A172 (cell line): ENCODE data around the gene KCNA2. TPM values are rescaled to one million over a fixed set of nuclear protein-coding genes. Genes with fewer than 3 reads are reported as not detected.

ENCODE experiments used
- DNase-seq: peaks from one replicate; pipeline ENCODE4 v3.0.0-alpha.2; 2015; ENCODE audit warnings: low spot score
- total RNA-seq: library from RNA; depleted of rRNA; stranded (reverse); fragments of >200 nt; shearing (Covaris generic); gene quantifications from 2 replicates; pipeline ENCODE4 v1.2.3, GENCODE V29; 2014; rRNA removed

KCNA2 gene
- 0.02 TPM in 1 of 2 replicates, not detected in the other for total RNA-seq

DNA sequence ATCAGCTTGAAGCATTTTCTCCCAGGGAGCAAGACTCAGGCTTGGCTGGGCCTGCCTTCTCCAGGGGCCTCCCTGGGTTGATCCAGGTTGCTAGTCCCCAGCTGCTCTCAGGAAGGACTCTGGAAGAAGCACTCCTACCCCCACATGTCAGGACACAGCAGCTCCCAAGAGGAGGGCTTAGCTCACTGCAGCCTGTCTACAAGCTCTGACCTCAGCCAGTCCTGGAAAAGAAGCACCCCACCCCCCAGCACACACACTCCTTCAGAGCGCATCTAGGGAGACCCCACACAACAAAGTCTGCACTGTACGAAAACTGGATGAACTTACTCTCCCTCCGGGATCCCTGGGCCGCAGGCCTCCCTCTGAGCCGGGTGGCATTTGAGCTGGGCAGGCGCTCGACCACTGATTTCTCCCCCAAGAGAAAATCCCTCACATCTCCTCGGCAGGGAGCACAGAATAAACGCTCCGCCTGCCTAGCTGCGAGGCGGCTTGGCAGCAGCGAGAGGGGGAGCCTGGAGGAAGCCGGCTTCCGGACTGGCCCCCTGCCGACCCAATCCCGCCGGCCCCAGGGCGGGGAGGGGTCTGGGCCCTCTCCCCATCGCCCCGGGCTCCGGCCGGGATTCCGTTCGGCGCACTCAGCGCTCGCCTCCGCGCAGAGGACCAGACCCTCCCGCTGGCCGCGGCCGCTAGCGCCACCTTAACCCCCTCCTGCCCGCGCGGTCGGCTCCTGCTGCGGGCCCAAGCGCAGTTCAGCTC lies at the start of gene KCNA2:
TSS of gene KCNA2 (minus strand) at position 458 of the 756 bp plus-strand sequence. CDS start 1,576 bp downstream, outside the sequence.
- DNase-seq = no peak

DNA sequence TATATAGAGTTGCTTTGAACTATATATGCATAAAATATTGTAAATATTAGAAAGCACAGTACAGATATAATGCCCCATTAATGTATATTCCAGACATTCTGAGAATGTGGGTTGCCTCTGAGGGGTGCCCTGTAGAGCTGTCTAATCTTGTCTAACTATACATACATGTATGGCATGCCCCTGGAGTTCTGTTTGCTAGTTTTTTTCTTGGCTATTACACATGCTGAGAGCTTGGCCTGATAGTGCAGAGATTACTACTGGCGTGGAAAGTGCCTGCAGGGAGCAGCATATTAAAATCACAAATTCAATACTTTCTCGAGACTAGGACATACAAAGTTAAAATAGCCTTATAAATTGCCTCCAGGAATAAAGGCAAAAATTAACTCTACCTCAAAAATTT lies 44.5 kb upstream of the KCNA2 start:
- no peak for DNase-seq

DNA sequence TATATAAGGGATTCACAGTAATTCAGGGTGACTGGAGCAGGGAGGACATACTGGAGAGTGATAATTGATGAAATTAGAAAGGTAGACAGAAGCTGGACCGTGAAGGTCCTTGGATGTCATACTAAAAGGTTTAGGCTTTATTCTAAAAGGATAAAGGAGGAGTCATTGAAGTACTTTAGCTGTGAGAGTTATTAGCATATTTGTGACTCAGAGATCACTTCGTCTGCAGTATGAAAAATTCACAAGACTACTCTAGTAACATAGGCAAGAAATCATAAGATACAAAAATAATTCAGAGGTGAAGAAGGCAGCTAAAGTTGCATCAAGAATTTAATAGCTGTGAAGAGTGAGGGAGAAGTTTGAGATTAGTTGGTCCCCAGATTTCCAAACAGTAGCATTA lies 42.3 kb upstream of the KCNA2 start:
- DNase-seq = no peak

DNA sequence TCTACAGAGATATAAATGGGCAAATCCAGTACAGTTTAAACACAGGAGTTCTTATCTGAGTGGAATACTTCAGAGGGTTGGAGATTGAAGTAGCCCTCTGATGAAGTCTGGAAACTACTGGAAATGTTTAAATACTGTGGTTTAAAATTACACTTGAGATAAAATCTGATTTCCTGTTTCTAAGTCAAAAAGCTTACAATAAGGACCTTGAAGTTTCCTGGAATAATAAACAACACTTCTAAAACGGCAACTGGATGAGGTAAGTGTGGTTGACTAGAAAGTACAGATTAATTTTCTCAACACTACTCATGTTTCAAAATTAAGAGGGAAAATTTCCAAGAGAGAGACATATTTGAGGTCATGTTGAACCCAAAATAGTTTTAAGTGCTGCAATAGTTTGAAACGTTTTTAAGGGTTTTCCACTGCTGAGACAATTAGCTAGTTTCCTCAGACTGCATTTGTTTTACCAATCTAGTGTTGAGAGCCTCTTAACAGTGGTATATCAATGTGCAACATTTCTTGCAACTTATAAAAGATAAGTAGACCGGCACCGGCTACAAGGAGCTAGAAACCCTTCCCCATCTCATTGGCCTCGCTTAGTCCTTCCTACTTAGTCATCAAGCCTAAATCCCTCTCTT lies 41.2 kb upstream of the KCNA2 start:
- peak; percentile 21 for DNase-seq

DNA sequence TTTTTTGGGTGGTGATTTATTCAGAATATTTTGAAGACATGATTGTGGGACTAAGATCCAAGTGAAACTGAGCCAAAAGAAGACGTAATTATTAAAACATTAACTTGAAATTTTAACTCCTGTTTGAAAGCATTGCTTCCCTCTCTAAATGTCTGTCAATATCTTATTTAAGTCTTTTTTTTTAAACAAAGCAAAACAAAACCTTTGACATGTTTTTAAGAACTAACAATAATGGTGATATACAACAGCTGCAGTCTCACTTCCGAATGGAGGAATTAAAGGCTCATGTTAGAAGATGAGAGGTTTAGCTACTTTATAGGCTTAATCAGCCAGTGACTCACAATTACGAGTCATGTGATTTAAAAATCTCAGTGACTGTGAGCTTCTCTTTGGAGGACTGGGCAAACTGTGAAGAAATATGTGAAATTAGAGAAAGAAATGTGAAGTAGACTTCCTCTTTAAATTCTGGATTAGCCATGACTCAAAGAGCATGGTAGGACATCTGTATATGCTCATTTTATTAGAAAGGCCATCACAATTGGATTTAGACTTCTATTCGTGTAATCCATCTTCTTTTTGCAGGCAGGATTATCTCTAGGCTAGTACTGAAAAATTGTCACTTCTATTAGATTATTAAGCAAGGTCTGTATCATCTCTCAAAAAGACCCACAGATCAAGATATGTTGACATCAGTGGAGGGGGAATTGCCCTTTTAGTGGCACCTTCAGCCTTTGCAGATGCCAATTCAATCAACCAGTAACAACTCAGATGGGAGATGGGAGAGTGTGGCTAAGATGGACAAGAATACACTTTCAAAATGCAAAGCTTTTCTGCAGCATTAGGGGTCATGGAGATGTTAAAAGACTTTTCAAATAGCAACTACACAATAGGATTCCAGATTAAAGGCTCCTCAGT lies 39.9 kb upstream of the KCNA2 start:
- peak; percentile 80 for DNase-seq

DNA sequence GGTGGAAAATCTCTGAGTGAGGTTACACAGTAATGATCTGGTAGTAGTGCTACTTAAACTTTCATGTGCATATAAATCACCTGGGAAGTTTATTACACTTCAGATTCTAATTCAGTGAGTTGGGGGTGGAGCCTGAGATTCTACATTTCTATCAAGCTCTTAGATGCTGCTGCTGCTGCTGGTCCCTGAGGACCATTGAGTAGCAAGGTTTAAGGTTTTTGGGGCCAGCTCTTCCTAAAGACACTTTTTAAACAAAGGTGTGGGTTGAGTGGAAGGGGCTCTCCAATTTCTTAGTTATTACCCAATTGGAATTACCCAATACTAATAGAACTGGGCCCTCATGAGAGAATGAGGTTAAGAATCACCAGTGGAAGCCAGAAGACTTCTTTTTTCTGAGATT lies 39.1 kb upstream of the KCNA2 start:
- DNase-seq = no peak

DNA sequence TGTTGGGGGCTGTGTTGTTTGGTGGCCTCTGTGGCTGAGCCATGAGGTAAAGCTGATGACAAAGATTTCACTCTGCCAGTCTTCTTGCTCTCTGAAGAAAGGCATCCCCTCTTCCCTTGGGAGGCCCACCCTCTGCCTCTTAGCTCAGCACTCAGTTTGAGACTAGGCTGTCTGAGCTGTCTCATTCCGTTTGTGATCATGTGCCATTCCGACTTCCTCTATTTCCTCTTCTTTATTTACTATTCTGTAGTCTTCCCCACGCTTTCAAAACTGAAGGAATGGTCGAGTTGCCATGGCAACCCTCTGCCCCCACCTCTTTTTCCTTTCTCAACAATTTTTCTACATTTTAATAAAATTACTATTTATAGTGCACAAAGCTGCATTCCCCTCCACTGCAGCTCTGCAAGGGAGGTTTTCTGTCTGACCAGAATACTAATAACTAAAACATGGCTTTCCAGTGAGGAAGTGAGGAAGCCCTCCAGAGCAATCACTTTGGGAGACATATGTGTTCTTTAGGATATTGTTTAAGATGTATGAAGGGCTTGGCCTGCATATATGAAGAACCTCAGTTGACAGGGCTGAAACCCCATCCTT lies 37.8 kb upstream of the KCNA2 start:
- no peak for DNase-seq

DNA sequence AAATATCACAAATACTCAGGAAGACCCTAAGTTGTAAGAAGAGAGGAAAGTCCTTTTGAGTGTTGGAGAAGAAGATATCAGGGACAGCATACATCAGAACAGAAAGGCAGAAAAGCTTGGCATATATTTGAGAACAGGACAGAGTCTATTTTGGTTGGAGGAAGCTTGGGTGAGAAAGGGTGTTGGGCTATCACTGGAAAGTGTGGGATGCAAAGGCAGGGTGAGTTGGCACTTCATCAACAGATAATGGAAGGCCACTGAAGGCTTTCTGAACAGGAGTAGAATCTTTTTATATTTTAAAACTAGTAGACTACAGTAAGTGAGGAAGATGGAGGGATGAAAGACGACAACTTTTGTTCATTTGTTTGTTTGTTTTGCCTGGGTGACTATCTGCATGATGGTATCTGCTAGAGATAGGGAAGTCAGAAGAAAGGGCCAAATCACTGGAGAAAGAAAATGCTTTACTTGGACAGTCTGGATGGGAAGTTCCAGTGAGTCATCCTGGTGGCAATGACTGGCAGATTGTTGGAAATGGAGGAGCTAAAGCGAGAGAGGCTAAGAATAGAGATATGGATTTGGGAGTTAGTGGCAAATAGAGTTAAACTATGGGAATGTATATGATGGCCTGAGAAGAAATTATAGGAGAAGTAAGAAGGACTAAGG lies 33.7 kb upstream of the KCNA2 start:
- DNase-seq = peak; percentile 80

DNA sequence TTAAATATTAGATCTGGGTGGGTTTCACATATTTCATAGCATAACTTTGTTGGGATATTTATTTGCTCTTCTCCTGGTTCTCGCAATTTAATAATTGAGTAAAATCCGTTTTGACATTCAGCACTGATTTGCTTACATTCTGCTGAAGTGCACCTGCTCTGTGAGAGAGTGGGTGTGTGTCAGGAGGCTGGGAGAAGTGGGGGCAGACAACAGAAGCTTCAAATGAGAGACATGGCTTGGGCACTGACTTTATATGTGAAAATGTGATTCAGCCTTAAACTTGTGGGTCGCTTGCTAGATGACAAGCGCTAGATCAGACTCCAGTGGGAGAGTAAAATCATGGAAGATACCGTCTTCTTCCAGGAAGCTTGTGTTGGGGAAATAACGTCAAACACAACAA lies 32.4 kb upstream of the KCNA2 start:
- no peak for DNase-seq

DNA sequence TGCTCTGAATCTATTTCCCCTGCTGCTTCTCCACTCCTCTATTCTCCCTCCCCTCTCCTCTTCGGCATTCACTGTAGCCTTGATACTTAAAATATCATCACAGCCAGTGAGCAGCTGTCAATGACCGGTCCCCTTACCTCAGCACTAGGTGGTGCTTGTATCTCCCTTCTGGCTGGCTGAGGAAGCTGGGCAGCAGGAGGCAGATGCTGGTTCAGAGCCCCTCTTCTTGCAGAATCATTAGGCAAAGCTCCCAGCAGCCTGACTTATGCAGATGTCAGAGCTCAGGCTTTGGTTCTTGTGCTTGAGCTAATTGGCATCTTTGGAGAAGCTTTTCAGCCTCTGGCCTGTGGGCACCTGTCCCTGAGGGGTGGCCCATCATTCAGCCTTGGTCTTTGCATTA lies 31.9 kb upstream of the KCNA2 start:
- DNase-seq = no peak

DNA sequence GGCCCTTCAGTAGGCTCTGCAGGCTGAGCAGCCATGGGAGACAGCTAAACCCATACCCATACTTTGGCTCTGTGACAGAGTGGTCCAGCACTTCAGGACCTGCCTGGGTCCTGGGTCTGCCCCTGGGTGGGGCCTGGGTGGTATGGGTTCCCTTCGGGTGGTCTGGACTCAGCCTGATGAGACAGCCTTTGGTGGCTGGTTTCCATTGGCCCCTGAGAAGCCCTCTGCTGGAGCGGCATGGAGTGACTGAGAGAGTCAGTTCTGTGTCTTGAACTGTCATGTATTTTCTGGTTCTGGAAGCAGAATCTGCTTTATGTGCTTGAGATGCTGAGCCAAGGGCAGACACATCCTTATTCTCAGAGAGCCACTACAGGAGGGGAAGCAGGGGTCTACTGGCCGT lies 31.3 kb upstream of the KCNA2 start:
- DNase-seq = no peak

DNA sequence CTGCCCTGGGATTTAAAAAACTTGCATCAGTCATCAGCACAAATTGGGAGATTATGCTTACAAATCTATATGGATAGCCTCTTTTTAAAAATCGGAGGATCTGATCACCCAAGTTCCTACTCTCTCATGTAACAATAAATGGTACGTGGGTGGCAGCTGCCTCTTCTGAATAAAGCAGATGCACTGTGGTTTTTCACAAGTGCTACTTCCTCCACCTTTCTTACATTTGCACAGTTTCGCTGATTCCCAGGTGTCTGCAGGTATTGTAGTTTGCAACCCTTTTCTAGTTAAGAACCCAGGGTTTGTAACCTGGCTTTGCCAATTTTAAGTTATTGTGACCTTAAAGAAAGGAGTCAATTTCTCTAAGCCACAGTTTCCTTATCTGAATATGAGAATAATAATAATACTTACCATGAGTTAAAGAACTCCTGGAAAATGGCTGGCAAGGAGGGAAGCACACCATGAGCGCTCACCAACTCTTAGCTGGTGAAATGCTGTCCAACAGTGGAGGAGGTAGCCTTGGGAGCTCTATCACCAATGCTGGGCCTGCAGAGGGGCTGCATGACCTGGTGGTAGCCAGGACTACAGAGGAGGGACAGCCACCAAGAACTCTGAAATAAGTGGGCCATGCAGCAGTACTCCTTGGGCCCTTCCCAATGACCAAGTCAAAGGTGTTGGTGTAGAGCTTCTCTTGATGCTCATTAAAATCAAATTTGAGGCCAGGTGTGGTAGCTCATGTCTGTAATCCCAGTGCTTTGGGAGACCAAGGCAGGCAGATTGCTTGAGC lies 30.2 kb upstream of the KCNA2 start:
- no peak for DNase-seq

DNA sequence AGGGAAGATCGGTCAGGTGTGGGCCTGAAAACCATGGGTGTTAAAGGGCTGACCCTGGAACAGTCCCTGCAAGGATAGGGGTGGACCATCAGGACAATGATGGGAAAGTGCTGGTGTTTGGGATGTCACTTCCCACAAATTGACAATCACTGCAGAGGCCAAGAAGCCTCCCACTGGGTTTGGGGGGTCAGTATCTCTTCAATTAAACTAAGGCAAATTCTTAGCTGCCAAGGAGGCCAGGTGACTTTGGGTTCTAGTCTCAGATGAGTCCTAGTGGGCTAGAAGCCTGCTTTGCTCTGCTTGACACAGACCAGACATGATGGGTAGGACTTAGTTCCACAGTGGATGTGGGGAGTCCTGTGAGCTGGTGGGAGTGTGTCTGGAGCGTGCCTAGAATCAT lies 29.3 kb upstream of the KCNA2 start:
- no peak for DNase-seq

DNA sequence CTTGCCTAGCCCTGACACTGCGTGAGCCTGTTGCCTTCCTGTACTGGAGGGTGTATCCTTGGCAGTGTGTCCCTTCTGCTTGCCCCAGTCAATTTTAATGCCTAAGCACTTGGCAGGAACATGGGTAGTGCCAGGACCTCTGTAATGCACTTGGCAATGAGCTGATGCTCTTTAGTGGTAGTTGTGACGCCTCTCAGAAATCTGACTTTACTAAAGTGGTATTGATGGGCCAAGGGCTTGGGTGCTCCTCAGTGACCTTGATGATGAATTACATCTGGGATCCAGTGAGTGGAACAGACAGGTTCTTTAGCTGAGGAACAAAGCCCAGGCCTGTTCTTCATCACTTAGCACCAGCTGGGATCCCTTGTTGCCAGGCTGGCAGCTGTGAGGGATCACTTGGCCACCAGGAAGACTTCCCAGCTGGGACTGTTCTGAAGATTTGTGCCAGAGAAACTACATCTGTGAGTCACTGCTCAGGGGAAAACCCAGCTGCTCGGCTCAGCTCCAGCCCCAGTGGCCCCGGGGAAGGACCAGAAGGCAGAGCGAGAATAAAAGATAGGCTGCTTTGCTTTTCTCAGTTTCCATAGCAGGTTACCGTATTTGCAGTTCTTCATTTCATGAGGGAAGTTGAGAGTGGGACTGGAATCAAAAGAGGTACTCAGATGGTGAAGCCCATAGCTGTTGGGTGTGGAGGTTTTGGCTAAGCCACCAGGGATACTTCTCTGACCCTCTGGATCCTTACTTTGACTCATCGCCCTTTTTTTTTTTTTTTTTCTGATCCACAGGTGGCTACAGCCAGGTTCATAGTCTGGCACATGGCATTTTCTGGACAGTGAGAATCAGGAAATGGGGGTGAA lies 28.5 kb upstream of the KCNA2 start:
- peak; percentile 92 for DNase-seq

DNA sequence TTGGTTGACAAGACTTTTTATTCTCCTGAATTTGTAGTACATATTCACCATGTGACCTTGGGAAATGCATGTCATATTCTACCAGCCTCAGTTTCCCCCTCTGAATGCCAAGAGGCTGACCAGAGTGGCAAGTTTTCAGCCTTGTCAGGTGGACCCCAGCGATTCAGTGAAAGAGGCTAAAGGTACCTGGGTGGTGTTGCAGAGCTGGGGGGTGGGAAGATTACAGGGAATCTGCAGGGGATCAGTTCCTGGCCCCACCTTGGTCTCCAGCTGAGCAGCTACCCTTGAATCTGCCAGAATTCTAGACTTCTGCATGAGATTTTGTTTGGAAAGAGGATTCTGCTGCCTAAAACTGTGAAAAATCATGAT lies 27.9 kb upstream of the KCNA2 start:
- no peak for DNase-seq

DNA sequence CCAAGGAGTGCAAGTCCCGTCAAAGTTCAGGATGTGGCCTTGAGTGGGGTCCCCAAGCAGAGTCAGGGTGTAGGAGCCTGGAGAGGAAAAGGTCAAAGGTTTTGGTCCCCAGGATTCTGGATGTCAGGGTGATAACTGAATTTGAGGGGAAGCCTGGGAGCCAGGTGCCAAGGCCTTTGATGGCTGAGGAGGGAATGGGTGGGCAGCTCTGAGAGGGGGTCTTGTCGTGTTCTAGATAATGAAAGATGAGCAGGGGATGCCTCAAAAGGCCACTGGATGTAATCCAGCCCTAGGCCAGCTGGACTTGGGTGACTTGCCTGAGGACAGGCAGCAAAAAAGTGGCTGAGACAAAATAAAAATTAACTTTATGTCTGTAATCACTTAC lies 27.5 kb upstream of the KCNA2 start:
- no peak for DNase-seq

DNA sequence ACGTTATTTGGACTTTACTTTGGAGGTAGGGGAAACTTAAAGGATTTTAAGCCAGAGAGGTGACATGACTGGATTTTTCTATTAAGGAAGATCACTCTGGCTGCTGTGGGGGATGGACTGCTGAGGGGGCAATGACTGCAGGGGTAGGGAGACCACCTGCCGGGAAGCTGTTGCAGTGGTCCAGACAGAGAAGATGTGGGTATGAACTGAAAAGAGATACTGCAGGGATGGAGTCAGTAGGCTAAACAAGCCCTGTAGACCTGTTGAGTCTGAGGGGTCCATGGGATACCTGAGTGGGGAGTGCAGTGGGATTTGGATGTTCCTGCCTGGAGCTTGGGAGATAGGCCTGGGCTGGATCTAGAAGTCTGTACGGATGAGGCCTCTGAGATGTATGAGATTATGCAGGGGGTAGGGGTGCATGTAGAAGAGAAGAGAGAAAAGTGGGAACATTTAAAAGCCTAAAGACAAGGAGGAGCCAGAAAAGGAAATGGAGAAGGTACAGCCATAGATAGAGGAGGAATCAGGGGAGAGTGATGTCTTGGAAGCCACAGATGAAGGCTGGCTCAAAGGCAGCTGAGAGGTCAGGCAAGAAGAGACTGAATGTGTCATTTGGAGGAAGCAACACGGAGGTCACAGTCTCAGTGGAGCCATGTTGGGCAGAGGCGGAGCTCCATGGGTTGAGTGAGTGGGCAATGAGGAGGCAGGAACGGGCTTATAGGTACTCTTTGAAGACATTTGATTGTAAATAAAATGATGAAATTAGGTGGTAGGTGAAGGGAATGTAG lies 25.9 kb upstream of the KCNA2 start:
- no peak for DNase-seq

DNA sequence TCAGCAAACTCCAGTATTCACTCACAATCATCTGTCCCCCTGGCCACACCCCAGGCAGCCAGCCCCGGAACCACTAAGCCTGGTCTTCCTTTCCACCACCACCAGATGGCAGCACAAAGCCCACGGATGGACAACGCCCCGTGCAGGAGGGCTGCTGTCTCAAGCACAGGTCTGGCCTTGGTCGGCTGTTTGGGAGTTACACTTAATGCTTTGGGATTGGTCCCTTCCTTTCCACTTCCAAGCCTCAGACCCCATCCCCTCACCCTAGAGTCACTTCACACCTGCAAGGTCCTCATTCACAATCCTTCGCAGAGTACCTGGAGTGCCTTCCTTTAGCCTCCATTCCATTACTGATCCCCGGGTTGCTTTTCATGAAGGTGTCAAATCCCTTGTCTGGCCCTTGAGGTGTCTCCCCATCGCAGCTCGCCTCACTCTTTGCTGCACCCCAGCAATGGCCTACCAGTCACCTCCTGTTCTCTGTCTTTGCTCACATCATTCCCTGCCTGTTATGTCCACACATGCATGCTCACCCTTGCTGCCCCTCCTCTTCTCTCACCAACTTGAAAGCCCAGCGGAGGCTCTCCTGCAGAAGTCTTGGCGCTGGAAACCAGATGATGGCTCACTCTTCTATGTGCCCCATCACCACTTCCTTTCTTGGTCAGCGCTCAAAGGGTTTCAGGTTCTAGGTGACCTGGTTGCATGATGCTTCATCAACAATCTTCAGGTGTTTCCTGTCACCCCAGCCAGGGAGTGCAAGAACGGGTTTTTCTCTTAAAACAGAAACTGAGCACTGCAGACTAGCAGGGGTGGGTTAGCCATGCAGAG lies 24.9 kb upstream of the KCNA2 start:
- peak; percentile 44 for DNase-seq
